SW 1271 (cell line): ENCODE data around the gene POLE.
"Not testable (repeated sequence)": the region's sequence is repeated elsewhere in the genome, so short reads cannot be mapped to it uniquely, and the experiment has no call there.

Experiments
- DNase-seq, 2 experiments: peaks; one replicate each; lab custom pipeline; 2025; lab: John Stamatoyannopoulos, UW

POLE gene

GRCh38 chr12:132615579-132616038 lies 71.5 kb downstream of the POLE start:
- DNase-seq: no peak

- peak in 1 of 2 experiments; percentile 74 for DNase-seq
These were observed 72.1 kb downstream of the POLE start for GRCh38 chr12:132614861-132615578.

- DNase-seq: no peak
These were observed 73.1 kb downstream of the POLE start for GRCh38 chr12:132614029-132614428.

GRCh38 chr12:132611620-132612019 lies 75.5 kb downstream of the POLE start:
- no peak for DNase-seq

- no peak for DNase-seq
These were observed 76.1 kb downstream of the POLE start for GRCh38 chr12:132610866-132611602.

GRCh38 chr12:132610051-132610759 lies 76.9 kb downstream of the POLE start, which contains the start of gene LRCOL1:
Gene LRCOL1 (minus strand): TSS chr12:132610582. CDS start chr12:132606251, 4,331 bp downstream.
- no peak for DNase-seq

GRCh38 chr12:132608231-132609171 lies 78.6 kb downstream of the POLE start:
- DNase-seq: no peak

- DNase-seq: no peak
These were observed 80.2 kb downstream of the POLE start for GRCh38 chr12:132606927-132607326.

- DNase-seq: no peak
These were observed 80.7 kb downstream of the POLE start for GRCh38 chr12:132606466-132606865.

- no peak for DNase-seq
These were observed 81.2 kb downstream of the POLE start for GRCh38 chr12:132605892-132606291.

GRCh38 chr12:132604668-132605441 lies 82.3 kb downstream of the POLE start:
- DNase-seq: no peak

GRCh38 chr12:132604151-132604618 lies 83.0 kb downstream of the POLE start:
- no peak for DNase-seq

GRCh38 chr12:132603240-132604150 lies 83.6 kb downstream of the POLE start:
- no peak for DNase-seq

- DNase-seq: no peak
These were observed 84.4 kb downstream of the POLE start for GRCh38 chr12:132602572-132603239.

GRCh38 chr12:132601171-132601883 lies 85.8 kb downstream of the POLE start:
- no peak for DNase-seq

GRCh38 chr12:132600048-132601032 lies 86.8 kb downstream of the POLE start:
- DNase-seq: no peak

GRCh38 chr12:132599502-132599901 lies 87.6 kb downstream of the POLE start:
- DNase-seq: not testable (repeated sequence)
